ENCODE results near the gene MTNR1B. TPM values are rescaled to one million over a fixed set of nuclear protein-coding genes. Genes with fewer than 3 reads are reported as not detected.

The MTNR1B gene
- polyA plus RNA-seq (ENCODE audit: insufficient read length in 3 of 3): not detected
- long read RNA-seq, donor 1: 0 reads
- long read RNA-seq, donor 2: 0 reads
- long read RNA-seq, donor 3: 0 reads
- long read RNA-seq, donor 4: 0 reads
- long read RNA-seq, donor 5: 0 reads
- long read RNA-seq, donor 6: 0 reads
- long read RNA-seq, donor 7: 0 reads
- long read RNA-seq, donor 8: 0 reads
- long read RNA-seq, donor 9: 0 reads
- long read RNA-seq, donor 10: 0 reads
- long read RNA-seq, donor 11: 0 reads
- long read RNA-seq, donor 12: 0 reads
- long read RNA-seq, donor 13: 0 reads
- long read RNA-seq, donor 14: 0 reads
- long read RNA-seq, donor 15: 0 reads
- long read RNA-seq, donor 16: 0 reads

- DNase-seq (ENCODE audit: extremely low read depth in 1 of 11, low read depth in 9 of 11, low spot score in 4 of 11): peak in 3 of 11 donors; percentile 5 to 9 (median 7)
These were observed at the start of gene MTNR1B for GRCh38 chr11:92969634-92970347. Gene MTNR1B, plus strand, starts transcription at chr11:92969651. Its CDS starts 75 bp downstream, at chr11:92969726.

GRCh38 chr11:92920331-92920730 is 49.1 kb upstream of the MTNR1B start:
- no peak for DNase-seq (ENCODE audit: extremely low read depth in 1 of 11, low read depth in 9 of 11, low spot score in 4 of 11)

GRCh38 chr11:92922731-92923130 is 46.7 kb upstream of the MTNR1B start:
- DNase-seq (ENCODE audit: extremely low read depth in 1 of 11, low read depth in 9 of 11, low spot score in 4 of 11): no peak

GRCh38 chr11:92929246-92929645 is 40.2 kb upstream of the MTNR1B start:
- DNase-seq (ENCODE audit: extremely low read depth in 1 of 11, low read depth in 9 of 11, low spot score in 4 of 11): no peak

GRCh38 chr11:92929653-92930052 is 39.8 kb upstream of the MTNR1B start:
- DNase-seq (ENCODE audit: extremely low read depth in 1 of 11, low read depth in 9 of 11, low spot score in 4 of 11): no peak

- DNase-seq (ENCODE audit: extremely low read depth in 1 of 11, low read depth in 9 of 11, low spot score in 4 of 11): peak in 3 of 11 donors; percentile 4 to 11 (median 7)
These were observed 37.6 kb upstream of the MTNR1B start for GRCh38 chr11:92931746-92932422.

- no peak for DNase-seq (ENCODE audit: extremely low read depth in 1 of 11, low read depth in 9 of 11, low spot score in 4 of 11)
These were observed 30.1 kb upstream of the MTNR1B start for GRCh38 chr11:92939305-92939704.

GRCh38 chr11:92941676-92942571 is 27.5 kb upstream of the MTNR1B start:
- peak in 8 of 11 donors; percentile 3 to 25 (median 12) for DNase-seq (ENCODE audit: extremely low read depth in 1 of 11, low read depth in 9 of 11, low spot score in 4 of 11)

GRCh38 chr11:92946707-92947106 is 22.7 kb upstream of the MTNR1B start:
- no peak for DNase-seq (ENCODE audit: extremely low read depth in 1 of 11, low read depth in 9 of 11, low spot score in 4 of 11)

GRCh38 chr11:92948116-92948515 is 21.3 kb upstream of the MTNR1B start:
- DNase-seq (ENCODE audit: extremely low read depth in 1 of 11, low read depth in 9 of 11, low spot score in 4 of 11): no peak

- DNase-seq (ENCODE audit: extremely low read depth in 1 of 11, low read depth in 9 of 11, low spot score in 4 of 11): no peak
These were observed 15.4 kb upstream of the MTNR1B start for GRCh38 chr11:92954003-92954402.

- no peak for DNase-seq (ENCODE audit: extremely low read depth in 1 of 11, low read depth in 9 of 11, low spot score in 4 of 11)
These were observed 13.6 kb upstream of the MTNR1B start for GRCh38 chr11:92955860-92956259.

GRCh38 chr11:92960886-92961285 is 8.6 kb upstream of the MTNR1B start:
- DNase-seq (ENCODE audit: extremely low read depth in 1 of 11, low read depth in 9 of 11, low spot score in 4 of 11): no peak

GRCh38 chr11:92962446-92962845 is 7.0 kb upstream of the MTNR1B start:
- DNase-seq (ENCODE audit: extremely low read depth in 1 of 11, low read depth in 9 of 11, low spot score in 4 of 11): no peak

GRCh38 chr11:92964471-92964870 is 5.0 kb upstream of the MTNR1B start:
- no peak for DNase-seq (ENCODE audit: extremely low read depth in 1 of 11, low read depth in 9 of 11, low spot score in 4 of 11)

- no peak for DNase-seq (ENCODE audit: extremely low read depth in 1 of 11, low read depth in 9 of 11, low spot score in 4 of 11)
These were observed 4.3 kb upstream of the MTNR1B start for GRCh38 chr11:92965196-92965595.

- no peak for DNase-seq (ENCODE audit: extremely low read depth in 1 of 11, low read depth in 9 of 11, low spot score in 4 of 11)
These were observed 2.3 kb upstream of the MTNR1B start for GRCh38 chr11:92967178-92967577.

- no peak for DNase-seq (ENCODE audit: extremely low read depth in 1 of 11, low read depth in 9 of 11, low spot score in 4 of 11)
These were observed 1.6 kb upstream of the MTNR1B start for GRCh38 chr11:92967867-92968266.

- no peak for DNase-seq (ENCODE audit: extremely low read depth in 1 of 11, low read depth in 9 of 11, low spot score in 4 of 11)
These were observed 188 bp upstream of the MTNR1B start for GRCh38 chr11:92969293-92969633.
